ENCODE measurements around the gene SLC12A3. TPM values are rescaled to one million over a fixed set of nuclear protein-coding genes. Genes with fewer than 3 reads are reported as not detected.
"Not testable (repeated sequence)": the region's sequence is repeated elsewhere in the genome, so short reads cannot be mapped to it uniquely, and the experiment has no call there.

SLC12A3 gene
- total RNA-seq, 1 donor from 2014 or later = not detected

DNA sequence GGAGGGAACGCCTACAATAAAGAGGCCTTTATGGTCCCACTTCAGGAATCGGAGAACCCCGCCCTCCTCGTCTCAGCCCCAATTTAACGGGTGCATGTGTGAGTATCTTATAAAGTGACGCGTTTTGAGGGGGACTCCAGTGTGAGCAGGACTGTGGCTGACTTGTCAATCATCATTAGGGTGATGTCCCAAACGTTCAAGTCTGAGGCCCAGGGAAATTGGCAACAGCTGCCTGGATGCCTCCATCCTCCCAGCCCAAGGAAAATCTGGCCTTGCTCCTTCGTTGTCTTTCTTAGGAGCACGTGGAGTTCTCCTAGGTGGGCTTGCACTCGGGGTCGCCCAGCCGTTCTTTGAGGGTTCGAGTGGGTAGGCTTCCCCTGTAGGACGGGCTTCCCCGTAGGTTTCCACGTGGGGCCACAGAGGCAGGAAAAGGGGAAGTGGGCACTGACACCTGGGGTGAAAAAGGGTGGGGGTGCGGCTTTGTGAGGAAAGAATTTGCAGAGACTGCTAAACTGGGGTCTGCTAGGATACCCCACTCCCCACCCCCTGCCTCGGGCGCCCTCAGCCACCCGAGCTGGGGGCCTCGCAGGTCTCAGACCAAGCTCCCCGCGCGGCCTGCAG lies 66.4 kb downstream of the SLC12A3 start:
- no peaks in the 10 kb centered on the region for H3K9me3 Mint-ChIP-seq (ENCODE audit: low read depth)
- TF ChIP-seq, protein P1, sequence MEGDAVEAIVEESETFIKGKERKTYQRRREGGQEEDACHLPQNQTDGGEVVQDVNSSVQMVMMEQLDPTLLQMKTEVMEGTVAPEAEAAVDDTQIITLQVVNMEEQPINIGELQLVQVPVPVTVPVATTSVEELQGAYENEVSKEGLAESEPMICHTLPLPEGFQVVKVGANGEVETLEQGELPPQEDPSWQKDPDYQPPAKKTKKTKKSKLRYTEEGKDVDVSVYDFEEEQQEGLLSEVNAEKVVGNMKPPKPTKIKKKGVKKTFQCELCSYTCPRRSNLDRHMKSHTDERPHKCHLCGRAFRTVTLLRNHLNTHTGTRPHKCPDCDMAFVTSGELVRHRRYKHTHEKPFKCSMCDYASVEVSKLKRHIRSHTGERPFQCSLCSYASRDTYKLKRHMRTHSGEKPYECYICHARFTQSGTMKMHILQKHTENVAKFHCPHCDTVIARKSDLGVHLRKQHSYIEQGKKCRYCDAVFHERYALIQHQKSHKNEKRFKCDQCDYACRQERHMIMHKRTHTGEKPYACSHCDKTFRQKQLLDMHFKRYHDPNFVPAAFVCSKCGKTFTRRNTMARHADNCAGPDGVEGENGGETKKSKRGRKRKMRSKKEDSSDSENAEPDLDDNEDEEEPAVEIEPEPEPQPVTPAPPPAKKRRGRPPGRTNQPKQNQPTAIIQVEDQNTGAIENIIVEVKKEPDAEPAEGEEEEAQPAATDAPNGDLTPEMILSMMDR (IDR thresholded peaks at IDR 0.05; ENCODE audit: unreplicated experiment) = no peak
- no peaks in the 10 kb centered on the region for H3K27me3 Mint-ChIP-seq
- DNase-seq (ENCODE audit: low spot score, unreplicated experiment) = no peak
- H3K27ac Mint-ChIP-seq = peak overlapping the region; percentile 94
- H3K36me3 Mint-ChIP-seq (ENCODE audit: insufficient read depth) = peaks cover 8% of the 10 kb centered on the region
- peaks cover 18% of the 10 kb centered on the region for H3K4me1 Mint-ChIP-seq (ENCODE audit: low read depth)
- H3K4me3 Mint-ChIP-seq (ENCODE audit: low read depth) = peak overlapping the region; percentile 95

DNA sequence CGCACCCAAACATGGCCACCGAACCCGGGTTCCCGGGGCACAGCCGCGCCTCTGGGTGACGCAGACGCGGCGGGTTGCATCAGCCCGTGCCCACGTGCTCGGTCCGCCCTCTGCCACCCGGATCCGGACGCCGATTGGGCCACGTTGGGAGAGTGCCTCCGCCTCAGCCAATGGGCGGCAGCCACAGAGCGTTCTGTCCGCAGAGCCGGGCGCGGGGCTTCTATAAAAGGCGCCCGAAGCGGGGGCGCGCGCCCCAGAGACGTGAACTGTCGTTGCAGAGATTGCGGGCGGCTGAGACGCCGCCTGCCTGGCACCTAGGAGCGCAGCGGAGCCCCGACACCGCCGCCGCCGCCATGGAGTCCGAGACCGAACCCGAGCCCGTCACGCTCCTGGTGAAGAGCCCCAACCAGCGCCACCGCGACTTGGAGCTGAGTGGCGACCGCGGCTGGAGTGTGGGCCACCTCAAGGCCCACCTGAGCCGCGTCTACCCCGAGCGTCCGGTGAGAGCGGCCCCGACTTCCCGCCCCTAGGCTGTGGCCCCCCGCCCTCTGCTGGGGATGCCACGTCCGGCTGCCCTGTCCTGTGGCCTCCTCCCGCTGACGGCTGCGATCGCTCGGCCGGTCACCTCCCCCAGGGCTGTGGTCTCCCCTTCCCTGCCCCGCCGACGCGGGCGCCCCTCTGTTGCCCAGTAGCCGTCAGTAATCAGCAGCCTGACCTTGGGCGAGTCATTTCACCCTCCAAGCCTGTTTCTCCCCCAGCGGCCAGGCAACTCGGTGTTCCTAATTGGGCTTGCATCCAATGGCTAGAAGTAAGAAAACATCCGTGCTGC lies 67.1 kb downstream of the SLC12A3 start, which contains the start of gene HERPUD1:
TSS of gene HERPUD1 (plus strand) at position 251 of the 829 bp plus-strand sequence. CDS start at position 354, 103 bp downstream.
- H3K4me1 Mint-ChIP-seq (ENCODE audit: low read depth) = peaks cover 18% of the 10 kb centered on the region

DNA sequence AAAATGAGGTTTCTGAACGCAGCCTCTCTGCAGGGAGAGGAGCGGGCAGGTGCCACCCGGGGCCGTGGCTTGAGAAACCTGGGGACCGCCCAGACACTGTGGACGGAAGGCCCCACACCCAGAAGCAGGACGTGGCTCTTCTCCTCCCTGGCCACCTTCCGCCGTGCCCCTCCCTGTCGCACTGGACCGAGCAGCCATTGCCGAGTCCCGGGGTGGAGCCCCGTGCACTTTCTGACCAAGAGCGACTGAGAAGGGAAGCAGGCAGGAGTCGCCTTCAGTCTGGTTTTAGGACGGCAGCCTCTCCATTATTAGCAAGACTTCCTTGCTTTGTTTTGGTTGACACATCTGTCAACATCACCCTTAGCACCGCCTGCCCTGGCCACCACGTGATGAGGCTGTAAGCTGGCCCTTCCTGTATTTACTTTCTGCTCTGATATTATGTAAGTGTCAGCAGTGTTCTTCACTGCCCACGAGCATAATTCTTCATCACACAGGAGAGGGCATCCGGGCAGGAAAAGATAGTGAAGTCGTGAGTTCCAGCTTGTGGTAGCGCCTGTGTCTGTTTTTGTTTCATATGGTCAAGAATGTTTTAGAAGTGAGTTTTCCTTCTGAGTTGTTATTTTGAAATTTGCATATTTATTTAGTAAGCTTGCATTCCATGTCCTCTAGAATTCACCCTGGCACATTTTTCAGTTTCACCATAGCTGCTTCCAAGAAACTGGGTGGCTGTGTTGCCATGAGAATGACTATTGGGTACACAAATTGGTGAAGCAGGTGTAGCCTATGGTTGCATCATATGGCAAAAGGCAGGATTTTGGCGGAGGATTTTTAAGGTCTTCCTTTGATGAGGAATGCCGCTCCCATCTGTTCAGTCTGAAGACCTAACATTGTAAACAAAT lies 68.0 kb downstream of the SLC12A3 start:
- peaks cover 15% of the 10 kb centered on the region for H3K36me3 Mint-ChIP-seq (ENCODE audit: insufficient read depth)
- DNase-seq (ENCODE audit: low spot score, unreplicated experiment) = peak; percentile 21
- H3K4me3 Mint-ChIP-seq (ENCODE audit: low read depth) = peak overlapping the region; percentile 95
- H3K27ac Mint-ChIP-seq = peak overlapping the region; percentile 99
- no peaks in the 10 kb centered on the region for H3K27me3 Mint-ChIP-seq
- TF ChIP-seq, protein P1 (IDR thresholded peaks at IDR 0.05; ENCODE audit: unreplicated experiment) = no peak
- H3K4me1 Mint-ChIP-seq (ENCODE audit: low read depth) = peaks cover 18% of the 10 kb centered on the region
- H3K9me3 Mint-ChIP-seq (ENCODE audit: low read depth) = no peaks in the 10 kb centered on the region

More for the DNA sequence above, 67.1 kb downstream of the SLC12A3 start, which contains the start of gene HERPUD1:
- TF ChIP-seq, protein P1 (IDR thresholded peaks at IDR 0.05; ENCODE audit: unreplicated experiment) = peak; percentile 36
- DNase-seq (ENCODE audit: low spot score, unreplicated experiment) = peak; percentile 95
- peak within 1 kb of the TSS; percentile 99 for H3K27ac Mint-ChIP-seq
- H3K27me3 Mint-ChIP-seq = no peaks in the 10 kb centered on the region
- peak within 1 kb of the TSS; percentile 95 for H3K4me3 Mint-ChIP-seq (ENCODE audit: low read depth)
- H3K9me3 Mint-ChIP-seq (ENCODE audit: low read depth) = no peaks in the 10 kb centered on the region
- H3K36me3 Mint-ChIP-seq (ENCODE audit: insufficient read depth) = peaks cover 11% of the 10 kb centered on the region

DNA sequence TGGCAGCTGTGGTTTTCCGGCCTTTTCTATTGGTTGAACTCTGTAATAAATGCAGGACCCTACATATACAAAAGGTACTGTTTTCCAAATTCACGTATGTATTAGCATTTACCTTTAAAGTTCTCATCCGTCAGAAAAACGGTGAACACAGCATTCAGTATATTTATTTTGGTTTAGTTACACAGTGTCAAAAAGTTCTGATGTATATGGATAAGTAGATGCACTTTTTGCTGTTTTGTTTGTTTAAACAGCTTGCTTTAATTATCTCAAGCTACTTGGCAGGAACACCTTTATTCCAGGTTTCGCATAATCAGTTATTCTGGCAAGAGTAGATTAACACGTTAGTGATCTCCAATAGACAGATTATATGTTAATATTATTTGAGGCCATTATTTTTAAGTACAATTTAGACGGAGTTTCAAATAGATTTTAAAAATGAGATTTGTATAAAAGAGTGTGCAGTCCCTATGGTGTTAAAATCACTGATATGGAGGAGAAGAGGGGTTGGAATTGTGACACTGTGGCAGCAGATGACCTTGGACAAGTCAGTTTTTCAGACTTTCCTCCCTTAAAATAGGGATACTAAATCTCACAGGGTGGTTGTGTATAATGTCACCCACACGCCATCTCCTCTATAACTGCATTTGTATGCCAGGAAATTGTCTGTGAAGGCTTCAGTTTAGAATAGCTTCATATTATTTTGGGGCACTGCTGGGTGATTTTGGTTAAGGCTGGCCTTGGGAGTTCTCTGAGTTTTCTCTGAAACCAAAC lies 69.0 kb downstream of the SLC12A3 start:
- H3K36me3 Mint-ChIP-seq (ENCODE audit: insufficient read depth) = peaks cover 24% of the 10 kb centered on the region
- peaks cover 19% of the 10 kb centered on the region for H3K4me1 Mint-ChIP-seq (ENCODE audit: low read depth)
- no peaks in the 10 kb centered on the region for H3K27me3 Mint-ChIP-seq
- no peak for DNase-seq (ENCODE audit: low spot score, unreplicated experiment)
- H3K27ac Mint-ChIP-seq = peak overlapping the region; percentile 15
- peak overlapping the region; percentile 95 for H3K4me3 Mint-ChIP-seq (ENCODE audit: low read depth)
- TF ChIP-seq, protein P1 (IDR thresholded peaks at IDR 0.05; ENCODE audit: unreplicated experiment) = no peak
- H3K9me3 Mint-ChIP-seq (ENCODE audit: low read depth) = no peaks in the 10 kb centered on the region

DNA sequence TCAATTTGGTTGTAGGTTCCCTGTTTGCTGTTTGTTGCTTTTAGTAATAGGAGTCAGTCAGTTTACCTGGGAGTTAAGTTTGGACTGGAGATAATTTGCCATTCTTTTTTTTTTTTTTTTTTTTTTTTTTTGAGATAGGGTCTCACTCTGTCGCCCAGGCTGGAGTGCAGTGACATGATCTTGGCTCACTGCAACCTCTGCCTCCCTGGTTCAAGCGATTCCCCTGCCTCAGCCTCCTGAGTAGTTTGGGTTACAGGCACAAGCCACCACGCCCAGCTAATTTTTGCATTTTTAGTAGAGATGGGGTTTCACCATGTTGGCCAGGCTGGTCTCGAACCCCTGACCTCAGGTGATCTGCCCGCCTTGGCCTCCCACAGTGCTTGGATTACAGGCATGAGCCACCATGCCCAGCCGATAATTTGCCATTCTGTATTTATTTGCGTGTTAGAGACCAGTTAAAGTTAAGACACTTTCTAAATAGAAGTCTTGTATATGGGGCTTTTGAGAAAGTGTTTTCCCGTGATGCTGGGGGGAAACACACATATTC lies 69.7 kb downstream of the SLC12A3 start:
- H3K4me3 Mint-ChIP-seq (ENCODE audit: low read depth) = peak overlapping the region; percentile 95
- peaks cover 29% of the 10 kb centered on the region for H3K36me3 Mint-ChIP-seq (ENCODE audit: insufficient read depth)
- not testable (repeated sequence) for H3K27me3 Mint-ChIP-seq; H3K9me3 Mint-ChIP-seq (ENCODE audit: low read depth); H3K27ac Mint-ChIP-seq; DNase-seq (ENCODE audit: low spot score, unreplicated experiment)
- peaks cover 22% of the 10 kb centered on the region for H3K4me1 Mint-ChIP-seq (ENCODE audit: low read depth)
